ENCODE results near the gene OLA1.
"Not testable (repeated sequence)": the region's sequence is repeated elsewhere in the genome, so short reads cannot be mapped to it uniquely, and the experiment has no call there.

The OLA1 gene

GRCh38 chr2:174248187-174248997 is at the start of gene OLA1:
Gene OLA1, minus strand, starts transcription at chr2:174248532. Its CDS starts 1,717 bp downstream, at chr2:174246815.
- peak; percentile 94 to 95 for DNase-seq (ENCODE audit: low read depth in 2 of 2)

GRCh38 chr2:174292908-174293307 is 44.6 kb upstream of the OLA1 start:
- DNase-seq (ENCODE audit: low read depth in 2 of 2): no peak

- no peak for DNase-seq (ENCODE audit: low read depth in 2 of 2)
Measured at GRCh38 chr2:174286172-174286571, 37.8 kb upstream of the OLA1 start.

- DNase-seq (ENCODE audit: low read depth in 2 of 2): no peak
Measured at GRCh38 chr2:174282441-174282840, 34.1 kb upstream of the OLA1 start.

- no peak for DNase-seq (ENCODE audit: low read depth in 2 of 2)
Measured at GRCh38 chr2:174281736-174282135, 33.4 kb upstream of the OLA1 start.

- DNase-seq (ENCODE audit: low read depth in 2 of 2): no peak
Measured at GRCh38 chr2:174280596-174280995, 32.3 kb upstream of the OLA1 start.

- DNase-seq (ENCODE audit: low read depth in 2 of 2): not testable (repeated sequence)
Measured at GRCh38 chr2:174270263-174270662, 21.9 kb upstream of the OLA1 start.

GRCh38 chr2:174266288-174266687 is 18.0 kb upstream of the OLA1 start:
- no peak for DNase-seq (ENCODE audit: low read depth in 2 of 2)

- no peak for DNase-seq (ENCODE audit: low read depth in 2 of 2)
Measured at GRCh38 chr2:174263997-174264396, 15.7 kb upstream of the OLA1 start.

- no peak for DNase-seq (ENCODE audit: low read depth in 2 of 2)
Measured at GRCh38 chr2:174259981-174260380, 11.6 kb upstream of the OLA1 start.

- no peak for DNase-seq (ENCODE audit: low read depth in 2 of 2)
Measured at GRCh38 chr2:174254267-174254666, 5.9 kb upstream of the OLA1 start.

- no peak for DNase-seq (ENCODE audit: low read depth in 2 of 2)
Measured at GRCh38 chr2:174248998-174249592, 763 bp upstream of the OLA1 start.

- no peak for DNase-seq (ENCODE audit: low read depth in 2 of 2)
Measured at GRCh38 chr2:174247474-174248186, 702 bp downstream of the OLA1 start.

GRCh38 chr2:174246944-174247381 is 1.4 kb downstream of the OLA1 start:
- DNase-seq (ENCODE audit: low read depth in 2 of 2): no peak

- DNase-seq (ENCODE audit: low read depth in 2 of 2): not testable (repeated sequence)
Measured at GRCh38 chr2:174245628-174246027, 2.7 kb downstream of the OLA1 start.

- DNase-seq (ENCODE audit: low read depth in 2 of 2): no peak
Measured at GRCh38 chr2:174245065-174245464, 3.3 kb downstream of the OLA1 start.

- no peak for DNase-seq (ENCODE audit: low read depth in 2 of 2)
Measured at GRCh38 chr2:174243812-174244211, 4.5 kb downstream of the OLA1 start.

- DNase-seq (ENCODE audit: low read depth in 2 of 2): no peak
Measured at GRCh38 chr2:174240097-174240496, 8.2 kb downstream of the OLA1 start.

- no peak for DNase-seq (ENCODE audit: low read depth in 2 of 2)
Measured at GRCh38 chr2:174236429-174236828, 11.9 kb downstream of the OLA1 start.

- DNase-seq (ENCODE audit: low read depth in 2 of 2): no peak
Measured at GRCh38 chr2:174235680-174236079, 12.7 kb downstream of the OLA1 start.

- no peak for DNase-seq (ENCODE audit: low read depth in 2 of 2)
Measured at GRCh38 chr2:174233771-174234275, 14.5 kb downstream of the OLA1 start.

GRCh38 chr2:174227748-174228147 is 20.6 kb downstream of the OLA1 start:
- no peak for DNase-seq (ENCODE audit: low read depth in 2 of 2)
